VCaP (cell line): ENCODE measurements around the gene AGO1.
A peak's percentile ranks its signal among the peaks of the same experiment; 100 is the strongest.

ENCODE experiments used
- H3K27ac ChIP-seq: fragments of 450-650 bp; 2 replicates; pipeline ENCODE4 v1.5.1; 2017
- CTCF ChIP-seq: fragments of 450-650 bp; conservative IDR thresholded peaks from 2 replicates; pipeline ENCODE4 v1.5.1; 2017; ENCODE audit warnings: mild to moderate bottlenecking, moderate library complexity

Gene AGO1

GRCh38 chr1:35845766-35846165 is 37.2 kb upstream of the AGO1 start:
- H3K27ac ChIP-seq: no peak overlapping the region
- TF ChIP-seq CTCF: no peak

GRCh38 chr1:35847935-35848565 is 35.0 kb upstream of the AGO1 start:
- no peak overlapping the region for H3K27ac ChIP-seq
- no peak for TF ChIP-seq CTCF

GRCh38 chr1:35850051-35850450 is 33.0 kb upstream of the AGO1 start:
- no peak overlapping the region for H3K27ac ChIP-seq

GRCh38 chr1:35850716-35851115 is 32.3 kb upstream of the AGO1 start:
- H3K27ac ChIP-seq: no peak overlapping the region
- TF ChIP-seq CTCF: no peak

More at GRCh38 chr1:35850051-35850450, 33.0 kb upstream of the AGO1 start:
- TF ChIP-seq CTCF: no peak

DNA sequence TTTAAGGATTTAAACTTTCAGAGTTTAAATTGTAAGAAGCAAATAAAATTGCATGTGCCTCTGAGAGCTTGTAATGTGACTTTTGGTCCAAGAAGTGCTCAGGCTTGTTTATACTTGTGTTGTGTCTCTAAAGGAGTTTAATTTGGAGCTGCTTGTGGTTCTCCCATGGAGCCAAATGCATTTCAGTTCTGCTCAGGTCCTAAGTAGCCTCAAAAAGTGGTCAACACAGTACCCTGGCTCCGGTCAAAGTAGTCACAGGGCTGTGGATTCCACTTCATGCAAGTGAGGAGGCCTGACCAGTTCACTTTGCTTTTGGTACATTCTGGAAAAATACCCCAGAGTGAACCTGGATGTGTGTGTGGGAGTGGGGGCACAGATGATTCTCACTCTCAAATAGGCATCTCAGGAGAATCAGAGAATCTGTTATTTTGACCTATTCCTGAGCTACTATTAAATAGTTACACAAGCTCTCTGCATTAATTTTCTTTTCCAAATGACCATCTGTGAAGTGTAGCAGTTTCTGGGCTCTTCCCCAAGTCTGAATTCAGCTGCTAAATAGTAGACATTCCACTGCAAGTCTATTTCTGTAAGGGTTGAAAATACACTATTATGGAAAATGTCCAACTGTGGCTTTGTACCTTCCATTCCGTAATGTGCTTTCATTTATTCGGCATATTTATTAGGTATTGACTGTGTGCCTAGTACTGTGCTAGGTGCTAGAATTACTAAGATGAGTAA is 31.7 kb upstream of the AGO1 start:
- no peak overlapping the region for H3K27ac ChIP-seq
- no peak for TF ChIP-seq CTCF

DNA sequence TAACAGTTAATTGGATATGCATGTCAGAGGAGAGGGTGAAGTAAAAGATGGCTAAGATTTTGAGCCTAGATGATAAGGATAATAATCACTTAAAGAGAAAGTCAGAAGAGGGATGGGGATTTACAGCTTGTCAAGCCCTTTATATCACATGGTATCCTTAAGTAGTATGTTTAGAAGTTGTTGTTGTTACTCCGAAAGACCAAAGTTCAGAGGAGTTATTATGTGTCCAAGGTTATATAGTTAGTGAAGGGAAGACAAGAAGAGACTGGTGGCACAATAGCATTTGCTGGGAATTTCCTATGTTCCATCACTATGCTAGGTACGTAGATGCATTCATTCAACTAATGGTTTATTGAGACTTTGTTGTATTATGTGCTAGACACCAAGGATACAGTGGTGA is 30.8 kb upstream of the AGO1 start:
- TF ChIP-seq CTCF: no peak
- H3K27ac ChIP-seq: no peak overlapping the region

GRCh38 chr1:35854989-35855700 is 27.9 kb upstream of the AGO1 start:
- peak overlapping the region; percentile 64 for H3K27ac ChIP-seq
- TF ChIP-seq CTCF: peak; percentile 13; the same call in 1 of the 2 replicates
